H1 (cell line): Measurements from ENCODE around the gene CACNA2D1. TPM values are rescaled to one million over a fixed set of nuclear protein-coding genes. Genes with fewer than 3 reads are reported as not detected.

Source experiments
- BACH1 ChIP-seq: IDR thresholded peaks from 2 replicates; pipeline ENCODE4 v1.6.1; 2012; ENCODE audit warnings: low read length, improper control_type of control experiment
- CBX8 ChIP-seq: fragments of 300-800, 300-1000 bp; sonication (generic); IDR thresholded peaks from 2 replicates; pipeline ENCODE4 v1.7.1; 2016; ENCODE audit warnings: low read depth, low read length, borderline replicate concordance
- CHD7 ChIP-seq: fragments of 300-600 bp; sonication (generic); IDR thresholded peaks from 2 replicates; pipeline ENCODE4 v1.7.1; 2012; ENCODE audit warnings: low read length, moderate library complexity, mild to moderate bottlenecking, inconsistent platforms; ENCODE audit not compliant: insufficient replicate concordance
- HDAC6 ChIP-seq: IDR thresholded peaks from one replicate; pipeline ENCODE4 v1.7.1; 2012; ENCODE audit warnings: low read depth, mild to moderate bottlenecking, inconsistent platforms, low read length, moderate library complexity
- RFX5 ChIP-seq: IDR thresholded peaks from 2 replicates; pipeline ENCODE4 v1.6.1; 2011; ENCODE audit warnings: low read depth, low read length, improper control_type of control experiment, borderline replicate concordance
- TBP ChIP-seq: IDR thresholded peaks from 2 replicates; pipeline ENCODE4 v1.6.1; 2011; ENCODE audit warnings: low read depth, low read length, improper control_type of control experiment
- polyA plus RNA-seq, 7 experiments: library from polyadenylated mRNA; depleted of rRNA in 3 of 7; stranded (reverse) in 5 of 7; unstranded in 2 of 7; fragments of >200 nt in 5 of 7; fragments of 200-250 nt in 2 of 7; gene quantifications; 1 replicate in 5 of 7; 2 replicates in 1 of 7; 4 replicates in 1 of 7; pipeline versions ENCODE4 v1.2.1 to v1.2.3, GENCODE V29; 2011 to 2013; ENCODE audit warnings: missing spikeins in 2 of 7, mixed read lengths in 2 of 7
- total RNA-seq: library from RNA; stranded (reverse); fragmentation: NEBNext Ultra II Directional; extraction: Animal tissue kit (Norgen Biotek cat#: 25700); gene quantifications from 2 replicates; pipeline ENCODE4 v1.2.1, GENCODE V29; 2021

The CACNA2D1 gene
- total and polyA plus RNA-seq, 2 of the 8 experiments (the other 6 are each of a cell fraction or from before 2014, with no cell fraction given): 4.3 to 27.3 TPM

- no peak for TF ChIP-seq CHD7
- no peak for TF ChIP-seq BACH1
- TF ChIP-seq CBX8: no peak
- TF ChIP-seq HDAC6: no peak
- TF ChIP-seq TBP: no peak
- no peak for TF ChIP-seq RFX5
Observed at GRCh38 chr7:82339958-82340357, 103.6 kb downstream of the CACNA2D1 start (continued).
